ENCODE results near the gene DEFB132.
"Not testable (repeated sequence)": the region's sequence is repeated elsewhere in the genome, so short reads cannot be mapped to it uniquely, and the experiment has no call there.

DEFB132 gene

GRCh38 chr20:257419-257818 is at the start of gene DEFB132:
Gene DEFB132, plus strand, starts transcription at chr20:257724. Its CDS starts 55 bp downstream, at chr20:257779.
- DNase-seq (ENCODE audit: low read depth, low spot score), result no peak

GRCh38 chr20:208942-209566 is 48.5 kb upstream of the DEFB132 start:
- DNase-seq (ENCODE audit: low read depth, low spot score), result peak; percentile 33

- DNase-seq (ENCODE audit: low read depth, low spot score), result no peak
These were observed 46.6 kb upstream of the DEFB132 start for GRCh38 chr20:210809-211502.

- no peak for DNase-seq (ENCODE audit: low read depth, low spot score)
These were observed 43.1 kb upstream of the DEFB132 start for GRCh38 chr20:214383-214782.

GRCh38 chr20:215796-216195 is 41.7 kb upstream of the DEFB132 start:
- no peak for DNase-seq (ENCODE audit: low read depth, low spot score)

- DNase-seq (ENCODE audit: low read depth, low spot score), result no peak
These were observed 40.3 kb upstream of the DEFB132 start for GRCh38 chr20:217266-217665.

GRCh38 chr20:219290-220115 is 38.0 kb upstream of the DEFB132 start:
- DNase-seq (ENCODE audit: low read depth, low spot score), result no peak

- no peak for DNase-seq (ENCODE audit: low read depth, low spot score)
These were observed 36.2 kb upstream of the DEFB132 start for GRCh38 chr20:221258-221830.

GRCh38 chr20:225879-226278 is 31.6 kb upstream of the DEFB132 start:
- DNase-seq (ENCODE audit: low read depth, low spot score), result not testable (repeated sequence)

GRCh38 chr20:226958-227357 is 30.6 kb upstream of the DEFB132 start, which contains the start of gene DEFB129:
Gene DEFB129, plus strand, starts transcription at chr20:227258. Its CDS starts 31 bp downstream, at chr20:227289.
- no peak for DNase-seq (ENCODE audit: low read depth, low spot score)

- DNase-seq (ENCODE audit: low read depth, low spot score), result no peak
These were observed 30.0 kb upstream of the DEFB132 start for GRCh38 chr20:227439-228105.

- no peak for DNase-seq (ENCODE audit: low read depth, low spot score)
These were observed 21.6 kb upstream of the DEFB132 start for GRCh38 chr20:235891-236290.

GRCh38 chr20:237489-237888 is 20.0 kb upstream of the DEFB132 start:
- DNase-seq (ENCODE audit: low read depth, low spot score), result no peak

GRCh38 chr20:237929-238328 is 19.6 kb upstream of the DEFB132 start:
- no peak for DNase-seq (ENCODE audit: low read depth, low spot score)

- no peak for DNase-seq (ENCODE audit: low read depth, low spot score)
These were observed 14.6 kb upstream of the DEFB132 start for GRCh38 chr20:242905-243304.

GRCh38 chr20:251354-251753 is 6.2 kb upstream of the DEFB132 start:
- no peak for DNase-seq (ENCODE audit: low read depth, low spot score)

GRCh38 chr20:252801-253200 is 4.7 kb upstream of the DEFB132 start:
- DNase-seq (ENCODE audit: low read depth, low spot score), result no peak

GRCh38 chr20:253447-253846 is 4.1 kb upstream of the DEFB132 start:
- DNase-seq (ENCODE audit: low read depth, low spot score), result not testable (repeated sequence)

- DNase-seq (ENCODE audit: low read depth, low spot score), result no peak
These were observed 840 bp downstream of the DEFB132 start for GRCh38 chr20:258269-258858.

- DNase-seq (ENCODE audit: low read depth, low spot score), result no peak
These were observed 1.4 kb downstream of the DEFB132 start for GRCh38 chr20:258963-259362.

GRCh38 chr20:259981-260380 is 2.5 kb downstream of the DEFB132 start:
- no peak for DNase-seq (ENCODE audit: low read depth, low spot score)
